WTC11 (cell line): ENCODE results near the gene CCR3. TPM values are rescaled to one million over a fixed set of nuclear protein-coding genes. Genes with fewer than 3 reads are reported as not detected.

Experiments
- ATAC-seq: fragments of 200-7000 bp; cut with Tn5 transposase; 2 replicates; pipeline ENCODE4 v1.10.0; 2021; ENCODE audit warnings: mild to moderate bottlenecking, moderate library complexity
- CTCF ChIA-PET: fragments of 300-600 bp; sonication (Branson Sonifier 250); formaldehyde crosslinking; loops from one replicate; lab custom pipeline; 2021; ENCODE audit warnings: antibody characterized with exemption; lab: Charles Lee
- POLR2A ChIA-PET: fragments of 350-600 bp; sonication (Branson Sonifier 250); formaldehyde crosslinking; loops from one replicate; lab custom pipeline; 2021; ENCODE audit warnings: antibody characterized with exemption; lab: Charles Lee
- DNase-seq: peaks from one replicate; pipeline ENCODE4 v3.0.0; 2021; ENCODE audit warnings: low spot score
- H3K27ac Mint-ChIP-seq: 2 replicates; pipeline ENCODE4 v1.8.0; 2021; ENCODE audit warnings: mixed read lengths
- H3K27me3 Mint-ChIP-seq: 2 replicates; pipeline ENCODE4 v1.8.0; 2021; ENCODE audit warnings: low read depth, mild to moderate bottlenecking, moderate library complexity, mixed read lengths
- H3K36me3 Mint-ChIP-seq: 2 replicates; pipeline ENCODE4 v1.8.0; 2021; ENCODE audit warnings: mixed read lengths
- H3K4me1 Mint-ChIP-seq: 2 replicates; pipeline ENCODE4 v1.8.0; 2022; ENCODE audit warnings: mixed read lengths
- H3K4me3 Mint-ChIP-seq: 2 replicates; pipeline ENCODE4 v1.8.0; 2021; ENCODE audit warnings: mild to moderate bottlenecking, moderate library complexity, mixed read lengths
- H3K9me3 Mint-ChIP-seq: 2 replicates; pipeline ENCODE4 v1.8.0; 2021; ENCODE audit warnings: mixed read lengths
- ESRRA ChIP-seq: sonication (generic); formaldehyde crosslinking; IDR thresholded peaks from 2 replicates; pipeline ENCODE4 v1.8.1; 2022; ENCODE audit warnings: mild to moderate bottlenecking, missing genetic modification reagents, borderline replicate concordance
- HMGA2 ChIP-seq: fragments of 250-450 bp; sonication (Bioruptor Pico); IDR thresholded peaks from 2 replicates; pipeline ENCODE4 v1.4.0; 2021; ENCODE audit warnings: mild to moderate bottlenecking, moderate library complexity
- KAT7 ChIP-seq: sonication (generic); formaldehyde crosslinking; IDR thresholded peaks from 2 replicates; pipeline ENCODE4 v1.8.1; 2023; ENCODE audit warnings: missing genetic modification reagents, mild to moderate bottlenecking, borderline replicate concordance
- NFYB ChIP-seq: sonication (generic); formaldehyde crosslinking; conservative IDR thresholded peaks from 2 replicates; pipeline ENCODE4 v1.8.0; 2022; ENCODE audit warnings: low read depth, missing genetic modification reagents
- NR1H2 ChIP-seq: sonication (generic); formaldehyde crosslinking; IDR thresholded peaks from 2 replicates; pipeline ENCODE4 v1.9.0; 2021; ENCODE audit warnings: mild to moderate bottlenecking, moderate library complexity, missing genetic modification reagents
- RELA ChIP-seq: sonication (generic); formaldehyde crosslinking; IDR thresholded peaks from 2 replicates; pipeline ENCODE4 v1.8.1; 2022; ENCODE audit warnings: missing genetic modification reagents, mild to moderate bottlenecking, borderline replicate concordance
- ZNF121 ChIP-seq: sonication (generic); formaldehyde crosslinking; IDR thresholded peaks from 2 replicates; pipeline ENCODE4 v1.8.0; 2023; ENCODE audit warnings: missing genetic modification reagents
- total RNA-seq: library from RNA; stranded (reverse); gene quantifications from 3 replicates; pipeline ENCODE4 v1.2.3, GENCODE V29; 2021
- TF ChIP-seq, protein P1 (sequence below): sonication (generic); formaldehyde crosslinking; IDR thresholded peaks from 2 replicates; pipeline ENCODE4 v1.8.1; 2023; ENCODE audit warnings: mild to moderate bottlenecking, missing genetic modification reagents, borderline replicate concordance
- TF ChIP-seq, protein P2 (sequence below): fragments of 250-450 bp; sonication (Bioruptor Pico); IDR thresholded peaks from 2 replicates; pipeline ENCODE4 v1.9.0; 2021; ENCODE audit warnings: mild to moderate bottlenecking
- TF ChIP-seq, protein P3 (sequence below): sonication (generic); formaldehyde crosslinking; IDR thresholded peaks from 2 replicates; pipeline ENCODE4 v1.8.1; 2022; ENCODE audit warnings: low read depth, missing genetic modification reagents, borderline replicate concordance
- TF ChIP-seq, protein P4 (sequence below): sonication (generic); formaldehyde crosslinking; IDR thresholded peaks from 2 replicates; pipeline ENCODE4 v1.8.1; 2023; ENCODE audit warnings: mild to moderate bottlenecking, missing genetic modification reagents
- TF ChIP-seq, protein P5 (sequence below): sonication (generic); formaldehyde crosslinking; IDR thresholded peaks from 2 replicates; pipeline ENCODE4 v1.8.0; 2022; ENCODE audit warnings: mild to moderate bottlenecking, missing genetic modification reagents
- TF ChIP-seq, protein P6 (sequence below): fragments of 250-450 bp; sonication (Bioruptor Pico); IDR thresholded peaks from 2 replicates; pipeline ENCODE4 v1.9.0; 2021; ENCODE audit warnings: moderate library complexity, mild to moderate bottlenecking, inconsistent platforms, borderline replicate concordance
- TF ChIP-seq, protein P7 (sequence below): sonication (generic); formaldehyde crosslinking; IDR thresholded peaks from 2 replicates; pipeline ENCODE4 v1.8.0; 2022; ENCODE audit warnings: missing genetic modification reagents
- TF ChIP-seq, protein P8 (sequence below): fragments of 250-450 bp; sonication (Bioruptor Pico); IDR thresholded peaks from 2 replicates; pipeline ENCODE4 v1.8.0; 2021; ENCODE audit warnings: mild to moderate bottlenecking

CCR3 gene
- total RNA-seq, 1 experiment from 2014 or later = not detected

DNA sequence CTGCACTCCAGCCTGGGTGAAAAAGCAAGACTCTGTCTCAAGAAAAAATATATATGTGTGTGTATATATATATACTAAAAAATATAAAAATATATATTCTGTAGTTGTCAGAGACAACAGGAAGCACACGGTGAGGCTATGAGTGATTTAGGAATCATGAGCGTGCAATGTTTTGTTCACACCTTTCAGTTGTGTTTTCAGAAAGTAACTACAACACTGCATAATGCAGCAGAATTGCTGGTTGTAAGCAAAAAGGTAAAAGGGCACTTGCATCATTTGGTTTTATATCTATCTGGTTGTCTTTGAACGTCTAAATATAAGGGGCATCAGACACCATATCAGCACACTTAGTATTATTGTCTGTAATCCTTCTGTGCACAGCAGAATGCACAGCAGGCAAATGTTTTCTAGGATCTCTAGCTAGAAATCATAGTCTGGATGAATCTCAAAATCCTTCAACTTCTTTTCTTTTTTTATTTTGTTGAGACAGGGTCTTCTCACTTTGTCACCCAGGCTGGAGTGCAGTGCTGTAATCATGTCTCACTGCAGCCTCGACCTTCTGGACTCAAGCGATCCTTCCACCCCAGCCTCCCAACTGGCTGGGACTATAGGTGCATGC, 44.8 kb downstream of the CCR3 start:
- no peaks in the 10 kb centered on the region for H3K27me3 Mint-ChIP-seq
- no peaks in the 10 kb centered on the region for H3K4me1 Mint-ChIP-seq
- DNase-seq (no peak), ATAC-seq (no peak)
- TF ChIP-seq HMGA2 (CRISPR knock-in tag) = no peak
- TF ChIP-seq, protein P1, sequence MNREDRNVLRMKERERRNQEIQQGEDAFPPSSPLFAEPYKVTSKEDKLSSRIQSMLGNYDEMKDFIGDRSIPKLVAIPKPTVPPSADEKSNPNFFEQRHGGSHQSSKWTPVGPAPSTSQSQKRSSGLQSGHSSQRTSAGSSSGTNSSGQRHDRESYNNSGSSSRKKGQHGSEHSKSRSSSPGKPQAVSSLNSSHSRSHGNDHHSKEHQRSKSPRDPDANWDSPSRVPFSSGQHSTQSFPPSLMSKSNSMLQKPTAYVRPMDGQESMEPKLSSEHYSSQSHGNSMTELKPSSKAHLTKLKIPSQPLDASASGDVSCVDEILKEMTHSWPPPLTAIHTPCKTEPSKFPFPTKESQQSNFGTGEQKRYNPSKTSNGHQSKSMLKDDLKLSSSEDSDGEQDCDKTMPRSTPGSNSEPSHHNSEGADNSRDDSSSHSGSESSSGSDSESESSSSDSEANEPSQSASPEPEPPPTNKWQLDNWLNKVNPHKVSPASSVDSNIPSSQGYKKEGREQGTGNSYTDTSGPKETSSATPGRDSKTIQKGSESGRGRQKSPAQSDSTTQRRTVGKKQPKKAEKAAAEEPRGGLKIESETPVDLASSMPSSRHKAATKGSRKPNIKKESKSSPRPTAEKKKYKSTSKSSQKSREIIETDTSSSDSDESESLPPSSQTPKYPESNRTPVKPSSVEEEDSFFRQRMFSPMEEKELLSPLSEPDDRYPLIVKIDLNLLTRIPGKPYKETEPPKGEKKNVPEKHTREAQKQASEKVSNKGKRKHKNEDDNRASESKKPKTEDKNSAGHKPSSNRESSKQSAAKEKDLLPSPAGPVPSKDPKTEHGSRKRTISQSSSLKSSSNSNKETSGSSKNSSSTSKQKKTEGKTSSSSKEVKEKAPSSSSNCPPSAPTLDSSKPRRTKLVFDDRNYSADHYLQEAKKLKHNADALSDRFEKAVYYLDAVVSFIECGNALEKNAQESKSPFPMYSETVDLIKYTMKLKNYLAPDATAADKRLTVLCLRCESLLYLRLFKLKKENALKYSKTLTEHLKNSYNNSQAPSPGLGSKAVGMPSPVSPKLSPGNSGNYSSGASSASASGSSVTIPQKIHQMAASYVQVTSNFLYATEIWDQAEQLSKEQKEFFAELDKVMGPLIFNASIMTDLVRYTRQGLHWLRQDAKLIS (CRISPR knock-in tag) = no peak
- TF ChIP-seq, protein P2, sequence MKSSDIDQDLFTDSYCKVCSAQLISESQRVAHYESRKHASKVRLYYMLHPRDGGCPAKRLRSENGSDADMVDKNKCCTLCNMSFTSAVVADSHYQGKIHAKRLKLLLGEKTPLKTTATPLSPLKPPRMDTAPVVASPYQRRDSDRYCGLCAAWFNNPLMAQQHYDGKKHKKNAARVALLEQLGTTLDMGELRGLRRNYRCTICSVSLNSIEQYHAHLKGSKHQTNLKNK (CRISPR knock-in tag) = no peak
- TF ChIP-seq ZNF121 (CRISPR knock-in tag) = no peak
- TF ChIP-seq, protein P3, sequence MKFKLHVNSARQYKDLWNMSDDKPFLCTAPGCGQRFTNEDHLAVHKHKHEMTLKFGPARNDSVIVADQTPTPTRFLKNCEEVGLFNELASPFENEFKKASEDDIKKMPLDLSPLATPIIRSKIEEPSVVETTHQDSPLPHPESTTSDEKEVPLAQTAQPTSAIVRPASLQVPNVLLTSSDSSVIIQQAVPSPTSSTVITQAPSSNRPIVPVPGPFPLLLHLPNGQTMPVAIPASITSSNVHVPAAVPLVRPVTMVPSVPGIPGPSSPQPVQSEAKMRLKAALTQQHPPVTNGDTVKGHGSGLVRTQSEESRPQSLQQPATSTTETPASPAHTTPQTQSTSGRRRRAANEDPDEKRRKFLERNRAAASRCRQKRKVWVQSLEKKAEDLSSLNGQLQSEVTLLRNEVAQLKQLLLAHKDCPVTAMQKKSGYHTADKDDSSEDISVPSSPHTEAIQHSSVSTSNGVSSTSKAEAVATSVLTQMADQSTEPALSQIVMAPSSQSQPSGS = no peak
- TF ChIP-seq, protein P4, sequence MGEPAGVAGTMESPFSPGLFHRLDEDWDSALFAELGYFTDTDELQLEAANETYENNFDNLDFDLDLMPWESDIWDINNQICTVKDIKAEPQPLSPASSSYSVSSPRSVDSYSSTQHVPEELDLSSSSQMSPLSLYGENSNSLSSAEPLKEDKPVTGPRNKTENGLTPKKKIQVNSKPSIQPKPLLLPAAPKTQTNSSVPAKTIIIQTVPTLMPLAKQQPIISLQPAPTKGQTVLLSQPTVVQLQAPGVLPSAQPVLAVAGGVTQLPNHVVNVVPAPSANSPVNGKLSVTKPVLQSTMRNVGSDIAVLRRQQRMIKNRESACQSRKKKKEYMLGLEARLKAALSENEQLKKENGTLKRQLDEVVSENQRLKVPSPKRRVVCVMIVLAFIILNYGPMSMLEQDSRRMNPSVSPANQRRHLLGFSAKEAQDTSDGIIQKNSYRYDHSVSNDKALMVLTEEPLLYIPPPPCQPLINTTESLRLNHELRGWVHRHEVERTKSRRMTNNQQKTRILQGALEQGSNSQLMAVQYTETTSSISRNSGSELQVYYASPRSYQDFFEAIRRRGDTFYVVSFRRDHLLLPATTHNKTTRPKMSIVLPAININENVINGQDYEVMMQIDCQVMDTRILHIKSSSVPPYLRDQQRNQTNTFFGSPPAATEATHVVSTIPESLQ = no peak
- TF ChIP-seq ESRRA (CRISPR knock-in tag) = no peak
- TF ChIP-seq KAT7 (CRISPR knock-in tag) = no peak
- TF ChIP-seq NFYB (CRISPR knock-in tag) = no peak
- TF ChIP-seq, protein P5, sequence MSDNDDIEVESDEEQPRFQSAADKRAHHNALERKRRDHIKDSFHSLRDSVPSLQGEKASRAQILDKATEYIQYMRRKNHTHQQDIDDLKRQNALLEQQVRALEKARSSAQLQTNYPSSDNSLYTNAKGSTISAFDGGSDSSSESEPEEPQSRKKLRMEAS (CRISPR knock-in tag) = no peak
- TF ChIP-seq NR1H2 (CRISPR knock-in tag) = no peak
- CTCF ChIA-PET = no interaction called here
- no peaks in the 10 kb centered on the region for H3K36me3 Mint-ChIP-seq
- no peak overlapping the region for H3K27ac Mint-ChIP-seq
- H3K9me3 Mint-ChIP-seq = no peaks in the 10 kb centered on the region
- POLR2A ChIA-PET = no interaction called here
- H3K4me3 Mint-ChIP-seq = no peak overlapping the region

DNA sequence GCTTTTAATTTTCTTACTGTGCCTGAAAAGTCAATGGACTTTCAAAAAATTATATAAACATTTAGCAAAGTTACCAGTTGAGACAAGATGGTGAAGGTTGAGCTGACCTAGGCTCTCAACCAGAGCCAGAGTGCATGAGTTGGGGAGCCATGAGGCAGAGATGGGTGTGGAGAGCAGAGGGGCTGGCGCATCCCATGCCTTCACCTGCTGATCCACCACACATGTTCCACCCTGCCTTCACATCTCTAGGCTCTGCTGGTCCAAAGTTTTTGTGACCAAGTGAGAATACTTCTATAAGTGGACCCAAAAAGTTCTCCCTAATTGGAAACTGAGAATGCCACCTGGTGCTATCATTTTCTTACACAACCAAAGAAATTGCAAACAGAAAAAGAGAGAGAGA, 47.3 kb downstream of the CCR3 start:
- CTCF ChIA-PET = interaction anchor here (1.8 kb wide), 1 partner anchor 13 kb away, joined by 6 read pairs; no protein-coding TSS in a partner anchor

More for the DNA sequence above, 47.3 kb downstream of the CCR3 start:
- Mint-ChIP-seq H3K4me3 (no peak overlapping the region), H3K27me3 (no peaks in the 10 kb centered on the region; the same call in 1 of the 2 replicates), H3K9me3 (no peaks in the 10 kb centered on the region), H3K36me3 (no peaks in the 10 kb centered on the region), H3K4me1 (no peaks in the 10 kb centered on the region), H3K27ac (no peak overlapping the region)
- ATAC-seq = no peak
- TF ChIP-seq, protein P6, sequence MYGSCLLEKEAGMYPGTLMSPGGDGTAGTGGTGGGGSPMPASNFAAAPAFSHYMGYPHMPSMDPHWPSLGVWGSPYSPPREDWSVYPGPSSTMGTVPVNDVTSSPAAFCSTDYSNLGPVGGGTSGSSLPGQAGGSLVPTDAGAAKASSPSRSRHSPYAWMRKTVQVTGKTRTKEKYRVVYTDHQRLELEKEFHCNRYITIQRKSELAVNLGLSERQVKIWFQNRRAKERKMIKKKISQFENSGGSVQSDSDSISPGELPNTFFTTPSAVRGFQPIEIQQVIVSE (CRISPR knock-in tag) = no peak
- TF ChIP-seq, protein P7, sequence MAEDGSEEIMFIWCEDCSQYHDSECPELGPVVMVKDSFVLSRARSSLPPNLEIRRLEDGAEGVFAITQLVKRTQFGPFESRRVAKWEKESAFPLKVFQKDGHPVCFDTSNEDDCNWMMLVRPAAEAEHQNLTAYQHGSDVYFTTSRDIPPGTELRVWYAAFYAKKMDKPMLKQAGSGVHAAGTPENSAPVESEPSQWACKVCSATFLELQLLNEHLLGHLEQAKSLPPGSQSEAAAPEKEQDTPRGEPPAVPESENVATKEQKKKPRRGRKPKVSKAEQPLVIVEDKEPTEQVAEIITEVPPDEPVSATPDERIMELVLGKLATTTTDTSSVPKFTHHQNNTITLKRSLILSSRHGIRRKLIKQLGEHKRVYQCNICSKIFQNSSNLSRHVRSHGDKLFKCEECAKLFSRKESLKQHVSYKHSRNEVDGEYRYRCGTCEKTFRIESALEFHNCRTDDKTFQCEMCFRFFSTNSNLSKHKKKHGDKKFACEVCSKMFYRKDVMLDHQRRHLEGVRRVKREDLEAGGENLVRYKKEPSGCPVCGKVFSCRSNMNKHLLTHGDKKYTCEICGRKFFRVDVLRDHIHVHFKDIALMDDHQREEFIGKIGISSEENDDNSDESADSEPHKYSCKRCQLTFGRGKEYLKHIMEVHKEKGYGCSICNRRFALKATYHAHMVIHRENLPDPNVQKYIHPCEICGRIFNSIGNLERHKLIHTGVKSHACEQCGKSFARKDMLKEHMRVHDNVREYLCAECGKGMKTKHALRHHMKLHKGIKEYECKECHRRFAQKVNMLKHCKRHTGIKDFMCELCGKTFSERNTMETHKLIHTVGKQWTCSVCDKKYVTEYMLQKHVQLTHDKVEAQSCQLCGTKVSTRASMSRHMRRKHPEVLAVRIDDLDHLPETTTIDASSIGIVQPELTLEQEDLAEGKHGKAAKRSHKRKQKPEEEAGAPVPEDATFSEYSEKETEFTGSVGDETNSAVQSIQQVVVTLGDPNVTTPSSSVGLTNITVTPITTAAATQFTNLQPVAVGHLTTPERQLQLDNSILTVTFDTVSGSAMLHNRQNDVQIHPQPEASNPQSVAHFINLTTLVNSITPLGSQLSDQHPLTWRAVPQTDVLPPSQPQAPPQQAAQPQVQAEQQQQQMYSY = no peak
- TF ChIP-seq RELA (no peak), HMGA2 (CRISPR knock-in tag) (no peak), NFYB (CRISPR knock-in tag) (no peak)
- TF ChIP-seq, protein P8, sequence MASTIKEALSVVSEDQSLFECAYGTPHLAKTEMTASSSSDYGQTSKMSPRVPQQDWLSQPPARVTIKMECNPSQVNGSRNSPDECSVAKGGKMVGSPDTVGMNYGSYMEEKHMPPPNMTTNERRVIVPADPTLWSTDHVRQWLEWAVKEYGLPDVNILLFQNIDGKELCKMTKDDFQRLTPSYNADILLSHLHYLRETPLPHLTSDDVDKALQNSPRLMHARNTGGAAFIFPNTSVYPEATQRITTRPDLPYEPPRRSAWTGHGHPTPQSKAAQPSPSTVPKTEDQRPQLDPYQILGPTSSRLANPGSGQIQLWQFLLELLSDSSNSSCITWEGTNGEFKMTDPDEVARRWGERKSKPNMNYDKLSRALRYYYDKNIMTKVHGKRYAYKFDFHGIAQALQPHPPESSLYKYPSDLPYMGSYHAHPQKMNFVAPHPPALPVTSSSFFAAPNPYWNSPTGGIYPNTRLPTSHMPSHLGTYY = no peak
- DNase-seq = no peak
- POLR2A ChIA-PET = no interaction called here
